Gastrocnemius medialis (tissue), 4 donors: ENCODE results near the gene SORL1.

Experiments used
- POLR2A ChIP-seq, 2 donors: fragments of 450-650 bp; IDR thresholded peaks; one replicate each; pipeline ENCODE4 v1.6.1; 2017; ENCODE audit warnings: antibody characterized with exemption in 2 of 2, mild to moderate bottlenecking in 2 of 2, moderate library complexity in 2 of 2
- TF ChIP-seq, protein P1 (sequence below), 5 experiments: fragments of 450-650 bp in 3 of 5; fragments of 200-600 bp in 2 of 5; sonication (generic) in 2 of 5; IDR thresholded peaks in 4 of 5; conservative IDR thresholded peaks in 1 of 5; 1 replicate in 4 of 5; 2 replicates in 1 of 5; pipeline ENCODE4 v1.5.1; 2016 to 2019; ENCODE audit warnings: antibody characterized with exemption in 5 of 5, mild to moderate bottlenecking in 3 of 5, moderate library complexity in 3 of 5

GRCh38 chr11:121564948-121565684, 113.0 kb downstream of the SORL1 start:
- TF ChIP-seq POLR2A (IDR thresholded peaks at IDR 0.05) = no peak
- TF ChIP-seq, protein P1, sequence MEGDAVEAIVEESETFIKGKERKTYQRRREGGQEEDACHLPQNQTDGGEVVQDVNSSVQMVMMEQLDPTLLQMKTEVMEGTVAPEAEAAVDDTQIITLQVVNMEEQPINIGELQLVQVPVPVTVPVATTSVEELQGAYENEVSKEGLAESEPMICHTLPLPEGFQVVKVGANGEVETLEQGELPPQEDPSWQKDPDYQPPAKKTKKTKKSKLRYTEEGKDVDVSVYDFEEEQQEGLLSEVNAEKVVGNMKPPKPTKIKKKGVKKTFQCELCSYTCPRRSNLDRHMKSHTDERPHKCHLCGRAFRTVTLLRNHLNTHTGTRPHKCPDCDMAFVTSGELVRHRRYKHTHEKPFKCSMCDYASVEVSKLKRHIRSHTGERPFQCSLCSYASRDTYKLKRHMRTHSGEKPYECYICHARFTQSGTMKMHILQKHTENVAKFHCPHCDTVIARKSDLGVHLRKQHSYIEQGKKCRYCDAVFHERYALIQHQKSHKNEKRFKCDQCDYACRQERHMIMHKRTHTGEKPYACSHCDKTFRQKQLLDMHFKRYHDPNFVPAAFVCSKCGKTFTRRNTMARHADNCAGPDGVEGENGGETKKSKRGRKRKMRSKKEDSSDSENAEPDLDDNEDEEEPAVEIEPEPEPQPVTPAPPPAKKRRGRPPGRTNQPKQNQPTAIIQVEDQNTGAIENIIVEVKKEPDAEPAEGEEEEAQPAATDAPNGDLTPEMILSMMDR (IDR thresholded peaks at IDR 0.05 in 4 of 5, conservative IDR thresholded peaks at IDR 0.05 in 1 of 5) = no peak
